ENCODE measurements around the gene RTN4RL1.

DNA sequence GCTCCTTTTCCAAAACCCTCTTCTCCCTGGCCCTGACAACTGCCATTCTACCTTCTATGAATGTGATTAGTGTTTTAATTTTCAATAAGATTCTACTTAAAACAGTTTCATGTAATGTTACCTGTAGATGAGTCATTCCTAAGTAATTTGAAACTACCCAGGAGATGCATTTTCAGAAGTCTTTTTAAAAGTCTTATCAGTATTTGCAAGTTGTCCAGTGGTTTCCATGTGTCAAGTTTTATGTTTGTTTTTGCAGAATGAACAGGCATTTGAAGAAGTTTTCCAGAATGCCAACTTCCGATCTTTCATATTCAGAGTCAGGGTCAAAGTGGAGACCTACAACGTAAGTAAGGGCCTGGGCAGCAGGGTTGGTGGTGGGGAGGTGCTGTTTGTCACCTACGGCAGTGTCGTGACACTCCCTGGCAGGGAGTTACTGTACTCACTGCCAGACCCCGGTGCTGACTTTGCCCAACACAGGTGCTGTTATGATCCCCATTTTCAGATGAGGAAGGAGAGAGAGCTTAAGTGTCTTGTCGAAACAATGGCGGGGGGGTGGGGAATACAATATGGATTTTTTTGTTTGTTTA is 130.3 kb downstream of the RTN4RL1 start:
- TF ChIP-seq, protein P1, sequence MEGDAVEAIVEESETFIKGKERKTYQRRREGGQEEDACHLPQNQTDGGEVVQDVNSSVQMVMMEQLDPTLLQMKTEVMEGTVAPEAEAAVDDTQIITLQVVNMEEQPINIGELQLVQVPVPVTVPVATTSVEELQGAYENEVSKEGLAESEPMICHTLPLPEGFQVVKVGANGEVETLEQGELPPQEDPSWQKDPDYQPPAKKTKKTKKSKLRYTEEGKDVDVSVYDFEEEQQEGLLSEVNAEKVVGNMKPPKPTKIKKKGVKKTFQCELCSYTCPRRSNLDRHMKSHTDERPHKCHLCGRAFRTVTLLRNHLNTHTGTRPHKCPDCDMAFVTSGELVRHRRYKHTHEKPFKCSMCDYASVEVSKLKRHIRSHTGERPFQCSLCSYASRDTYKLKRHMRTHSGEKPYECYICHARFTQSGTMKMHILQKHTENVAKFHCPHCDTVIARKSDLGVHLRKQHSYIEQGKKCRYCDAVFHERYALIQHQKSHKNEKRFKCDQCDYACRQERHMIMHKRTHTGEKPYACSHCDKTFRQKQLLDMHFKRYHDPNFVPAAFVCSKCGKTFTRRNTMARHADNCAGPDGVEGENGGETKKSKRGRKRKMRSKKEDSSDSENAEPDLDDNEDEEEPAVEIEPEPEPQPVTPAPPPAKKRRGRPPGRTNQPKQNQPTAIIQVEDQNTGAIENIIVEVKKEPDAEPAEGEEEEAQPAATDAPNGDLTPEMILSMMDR (IDR thresholded peaks at IDR 0.05; ENCODE audit: low read depth, low read length): no peak
- TF ChIP-seq POLR2A (IDR thresholded peaks at IDR 0.05; ENCODE audit: extremely low read depth, insufficient read length) (no peak), MYC (IDR thresholded peaks at IDR 0.05; ENCODE audit: low read depth, low read length) (no peak)
